GM12878 (cell line): ENCODE data around the gene TP53I3. TPM values are rescaled to one million over a fixed set of nuclear protein-coding genes. Genes with fewer than 3 reads are reported as not detected.

Experiments
- ATAC-seq: fragments of 200-7000 bp; cut with Tn5 transposase; 3 replicates; pipeline ENCODE4 v1.9.1; 2020; ENCODE audit warnings: mild to moderate bottlenecking, moderate library complexity
- BruUV-seq: library from RNA; stranded (reverse); fragments of 400-500 nt; replicated peaks from 2 replicates; lab custom pipeline; 2021; lab: Mats Ljungman, UMichigan
- CTCF ChIA-PET: fragments of 300-600 bp; sonication (Branson Sonifier 250); formaldehyde crosslinking; extraction: SDS; loops from one replicate; lab custom pipeline; 2021; ENCODE audit warnings: inconsistent platforms; lab: Yijun Ruan, JAX
- POLR2A ChIA-PET: fragments of 350-600 bp; formaldehyde crosslinking; extraction: SDS; loops from one replicate; lab custom pipeline; 2021; ENCODE audit warnings: inconsistent platforms; lab: Charles Lee
- RAD21 ChIA-PET: fragments of 300-600 bp; sonication (Branson Sonifier 250); formaldehyde crosslinking; loops from one replicate; lab custom pipeline; 2023; ENCODE audit warnings: antibody characterized with exemption; ENCODE audit not compliant: unreplicated experiment; lab: Charles Lee
- SMC1A ChIA-PET: fragments of 300-600 bp; sonication (Branson Sonifier 250); formaldehyde crosslinking; loops from one replicate; lab custom pipeline; 2023; ENCODE audit not compliant: unreplicated experiment, uncharacterized antibody; lab: Charles Lee
- DNase-seq: peaks from one replicate; pipeline ENCODE4 v3.0.0-alpha.2; 2011; ENCODE audit warnings: low read depth, low spot score
- FAIRE-seq: peaks from 3 replicates; lab custom pipeline; 2011; peaks lifted over from hg19 to GRCh38; lab: Jason Lieb, UNC
- H2AFZ ChIP-seq: 2 replicates; pipeline ENCODE4 v1.6.0; 2011; ENCODE audit warnings: low read depth, low read length, control low read depth; ENCODE audit not compliant: control insufficient read depth
- H3K27ac ChIP-seq: 2 replicates; pipeline ENCODE4 v1.5.1; 2011; ENCODE audit warnings: control low read depth; ENCODE audit not compliant: control insufficient read depth, insufficient read depth
- H3K27me3 ChIP-seq, 2 experiments: replicated peaks in 1 of 2; 2 replicates each; pipeline versions ENCODE4 v1.6.0 to v1.6.1; 2011; ENCODE audit warnings: low read length in 1 of 2; ENCODE audit not compliant: control insufficient read depth in 2 of 2, insufficient read depth in 2 of 2
- H3K36me3 ChIP-seq, 2 experiments: 2 replicates each; pipeline ENCODE4 v1.5.1; 2011; ENCODE audit warnings: low read length in 1 of 2; ENCODE audit not compliant: control insufficient read depth in 2 of 2, insufficient read depth in 2 of 2
- H3K4me1 ChIP-seq: 2 replicates; pipeline ENCODE4 v1.6.1; 2011; ENCODE audit warnings: mild to moderate bottlenecking, low read length, moderate library complexity, mixed read lengths; ENCODE audit not compliant: control insufficient read depth, insufficient read depth
- H3K4me2 ChIP-seq: 2 replicates; pipeline ENCODE4 v1.6.0; 2011; ENCODE audit warnings: control low read depth; ENCODE audit not compliant: control insufficient read depth, insufficient read depth
- H3K4me3 ChIP-seq: fragments of 200-600 bp; sonication (generic); 2 replicates; pipeline ENCODE4 v1.5.1; 2016
- H3K79me2 ChIP-seq: 2 replicates; pipeline ENCODE4 v1.6.0; 2011; ENCODE audit warnings: low read length; ENCODE audit not compliant: control insufficient read depth, insufficient read depth
- H3K9ac ChIP-seq: 2 replicates; pipeline ENCODE4 v1.8.0; 2011; ENCODE audit warnings: low read length, control low read depth, mixed read lengths; ENCODE audit not compliant: control insufficient read depth, insufficient read depth
- H3K9me3 ChIP-seq: replicated peaks from 3 replicates; pipeline ENCODE4 v1.5.1; 2011; ENCODE audit warnings: mild to moderate bottlenecking, low read length; ENCODE audit not compliant: control insufficient read depth, insufficient read depth
- H4K20me1 ChIP-seq: 2 replicates; pipeline ENCODE4 v1.6.0; 2011; ENCODE audit not compliant: control insufficient read depth, insufficient read depth
- BMI1 ChIP-seq: fragments of 450-650 bp; IDR thresholded peaks from 2 replicates; pipeline ENCODE4 v1.6.1; 2016; ENCODE audit warnings: mild to moderate bottlenecking, moderate library complexity, borderline replicate concordance
- CBX3 ChIP-seq: fragments of 200-600 bp; sonication (generic); IDR thresholded peaks from 2 replicates; pipeline ENCODE4 v1.6.1; 2016; ENCODE audit warnings: low read depth, borderline replicate concordance
- CHD4 ChIP-seq: fragments of 200-600 bp; sonication (generic); IDR thresholded peaks from 2 replicates; pipeline ENCODE4 v1.6.1; 2016; ENCODE audit warnings: mild to moderate bottlenecking
- IKZF1 ChIP-seq: fragments of 450-650 bp; conservative IDR thresholded peaks from 2 replicates; pipeline ENCODE4 v1.6.1; 2017; ENCODE audit warnings: antibody characterized with exemption, mild to moderate bottlenecking
- NFXL1 ChIP-seq: fragments of 450-650 bp; IDR thresholded peaks from 2 replicates; pipeline ENCODE4 v1.6.1; 2017; ENCODE audit warnings: antibody characterized with exemption, mild to moderate bottlenecking, borderline replicate concordance
- RBBP5 ChIP-seq: fragments of 200-600 bp; sonication (generic); conservative IDR thresholded peaks from 2 replicates; pipeline ENCODE4 v1.6.1; 2016
- SPI1 ChIP-seq: IDR thresholded peaks from 2 replicates; pipeline ENCODE4 v1.6.1; 2011; ENCODE audit warnings: low read depth, mild to moderate bottlenecking, low read length, moderate library complexity, borderline replicate concordance; ENCODE audit not compliant: insufficient read depth
- TBL1XR1 ChIP-seq: IDR thresholded peaks from 2 replicates; pipeline ENCODE4 v1.6.1; 2012; ENCODE audit warnings: low read depth, low read length, improper control_type of control experiment
- TCF3 ChIP-seq: IDR thresholded peaks from 2 replicates; pipeline ENCODE4 v1.6.1; 2012; ENCODE audit warnings: low read depth, mild to moderate bottlenecking, low read length, borderline replicate concordance; ENCODE audit not compliant: insufficient read depth
- ZNF24 ChIP-seq: fragments of 450-650 bp; IDR thresholded peaks from 2 replicates; pipeline ENCODE4 v1.6.1; 2017; ENCODE audit warnings: antibody characterized with exemption, mild to moderate bottlenecking
- WGBS: methylation state at CpG from one replicate; pipeline ENCODE4 v1.1.6; 2016; ENCODE audit warnings: low lambda C conversion rate; ENCODE audit not compliant: insufficient replicate concordance, insufficient coverage; ENCODE audit errors: missing lambda C conversion rate; 5-methylcytosine and 5-hydroxymethylcytosine counted together
- in situ Hi-C: fragments of 300-500 bp; cut with MboI; formaldehyde crosslinking; loops from 9 replicates; pipeline ENCODE4 v1.14.3; 2018; ENCODE audit warnings: mixed read lengths
- intact Hi-C: fragments of 100-400 bp; cut with micrococcal nuclease; formaldehyde crosslinking; loops from one replicate; pipeline ENCODE4 v1.14.2; 2022; ENCODE audit not compliant: unreplicated experiment
- polyA plus RNA-seq, 11 experiments: library from polyadenylated mRNA; depleted of rRNA in 4 of 11; unstranded in 6 of 11; stranded (reverse) in 5 of 11; fragments of >200 nt; fragmentation: Nextera tagmentation in 4 of 11; fragmentation: Illumina TruSeq in 1 of 11; extraction: Ambion mirVana in 4 of 11; extraction: Trizol in 1 of 11; gene quantifications; 1 replicate in 1 of 11; 2 replicates in 10 of 11; pipeline versions ENCODE4 v1.2.1 to v1.2.3, GENCODE V29; 2011 to 2016; ENCODE audit warnings: inconsistent platforms in 2 of 11, missing spikeins in 2 of 11, low read depth in 1 of 11
- total RNA-seq, 4 experiments: library from RNA; depleted of rRNA in 3 of 4; stranded (reverse); fragments of >200 nt in 3 of 4; fragmentation: Illumina TruSeq in 1 of 4; extraction: Trizol in 1 of 4; gene quantifications; 2 replicates each; pipeline versions ENCODE4 v1.2.1 to v1.2.3, GENCODE V29; 2013 to 2021
- TF ChIP-seq, protein P1 (sequence below): fragments of 450-650 bp; IDR thresholded peaks from 2 replicates; pipeline ENCODE4 v1.6.1; 2016; ENCODE audit warnings: mild to moderate bottlenecking, moderate library complexity, borderline replicate concordance
- TF ChIP-seq, protein P2 (sequence below): fragments of 450-650 bp; formaldehyde crosslinking; IDR thresholded peaks from 2 replicates; pipeline ENCODE4 v1.5.0; 2022; ENCODE audit warnings: mild to moderate bottlenecking, missing genetic modification characterization

Gene TP53I3
- total and polyA plus RNA-seq, 10 of the 15 experiments (the other 5 are each of a cell fraction or from before 2014, with no cell fraction given): 1.4 to 57.4 (median 11.6) TPM

DNA sequence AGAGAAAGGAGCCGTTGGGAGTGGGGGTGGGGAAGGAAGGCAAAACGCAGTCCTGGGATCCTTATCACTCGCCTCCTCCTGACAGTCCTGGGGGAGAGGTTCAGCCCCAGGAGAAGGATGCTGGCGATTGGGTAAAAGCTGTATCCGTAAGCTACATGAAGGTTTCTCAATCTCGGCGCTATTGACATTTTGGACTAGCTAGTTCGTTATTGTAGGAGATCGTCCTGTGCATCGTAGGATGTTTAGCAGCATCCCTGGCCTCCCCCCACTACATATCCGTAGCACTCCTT, 511 bp upstream of the TP53I3 start:
- POLR2A ChIA-PET: interaction anchor here (1.5 to 3.3 kb wide), 3 partner anchors 9 to 38 kb away, joined by 3 to 14 read pairs (median 4); partner anchors contain the start of genes FAM228B, PFN4, SF3B6 and WDCP
- peak overlapping the region; percentile 70 for H3K4me3 ChIP-seq
- DNase-seq: no peak

More for the DNA sequence above, 511 bp upstream of the TP53I3 start:
- H3K27ac ChIP-seq: peak overlapping the region; percentile 87
- WGBS: 68% methylated on average over 11 of the region's 11 CpGs
- ChIA-PET RAD21 (interaction anchor here (0.5 to 3.8 kb wide), 8 partner anchors 9 to 260 kb away, joined by 4 to 98 read pairs (median 8); partner anchors contain the start of genes ATAD2B, SF3B6 and WDCP), SMC1A (interaction anchor here (1.0 to 3.4 kb wide), 10 partner anchors 38 to 271 kb away, joined by 3 to 44 read pairs (median 6); partner anchors contain the start of genes ATAD2B, FAM228B, PFN4 and WDCP), CTCF (interaction anchor here (0.8 to 5.2 kb wide), 23 partner anchors 9 to 305 kb away, joined by 3 to 105 read pairs (median 6); partner anchors contain the start of genes ATAD2B, FAM228B and SF3B6)
- H2AFZ ChIP-seq: peak overlapping the region; percentile 98
- in situ Hi-C loops: loop anchor here (5.0 kb wide), 1 partner anchor 258 kb away; no protein-coding TSS in a partner anchor
- peaks cover 12% of the 10 kb centered on the region for H3K4me1 ChIP-seq
- peak overlapping the region; percentile 95 for H3K4me2 ChIP-seq
- no peaks in the 10 kb centered on the region for H3K9me3 ChIP-seq
- intact Hi-C loops: loop anchor here (2.0 kb wide), 2 partner anchors 64 to 158 kb away; partner anchors contain the start of gene ATAD2B
- peak overlapping the region; percentile 89 for H3K9ac ChIP-seq
- H3K79me2 ChIP-seq: no peaks in the 10 kb centered on the region
- no peaks in the 10 kb centered on the region for H3K27me3 ChIP-seq
- no peaks in the 10 kb centered on the region for H4K20me1 ChIP-seq
- no TSS peak for BruUV-seq
- peak; percentile 71 for FAIRE-seq
- no peak for ATAC-seq
- no peaks in the 10 kb centered on the region; a peak in 2 of 4 replicates for H3K36me3 ChIP-seq
- TF ChIP-seq CBX3 (no peak), BMI1 (no peak), TBL1XR1 (no peak), CHD4 (no peak), SPI1 (no peak), ZNF24 (no peak), NFXL1 (no peak), RBBP5 (no peak), TCF3 (no peak), IKZF1 (no peak)
- TF ChIP-seq, protein P1, sequence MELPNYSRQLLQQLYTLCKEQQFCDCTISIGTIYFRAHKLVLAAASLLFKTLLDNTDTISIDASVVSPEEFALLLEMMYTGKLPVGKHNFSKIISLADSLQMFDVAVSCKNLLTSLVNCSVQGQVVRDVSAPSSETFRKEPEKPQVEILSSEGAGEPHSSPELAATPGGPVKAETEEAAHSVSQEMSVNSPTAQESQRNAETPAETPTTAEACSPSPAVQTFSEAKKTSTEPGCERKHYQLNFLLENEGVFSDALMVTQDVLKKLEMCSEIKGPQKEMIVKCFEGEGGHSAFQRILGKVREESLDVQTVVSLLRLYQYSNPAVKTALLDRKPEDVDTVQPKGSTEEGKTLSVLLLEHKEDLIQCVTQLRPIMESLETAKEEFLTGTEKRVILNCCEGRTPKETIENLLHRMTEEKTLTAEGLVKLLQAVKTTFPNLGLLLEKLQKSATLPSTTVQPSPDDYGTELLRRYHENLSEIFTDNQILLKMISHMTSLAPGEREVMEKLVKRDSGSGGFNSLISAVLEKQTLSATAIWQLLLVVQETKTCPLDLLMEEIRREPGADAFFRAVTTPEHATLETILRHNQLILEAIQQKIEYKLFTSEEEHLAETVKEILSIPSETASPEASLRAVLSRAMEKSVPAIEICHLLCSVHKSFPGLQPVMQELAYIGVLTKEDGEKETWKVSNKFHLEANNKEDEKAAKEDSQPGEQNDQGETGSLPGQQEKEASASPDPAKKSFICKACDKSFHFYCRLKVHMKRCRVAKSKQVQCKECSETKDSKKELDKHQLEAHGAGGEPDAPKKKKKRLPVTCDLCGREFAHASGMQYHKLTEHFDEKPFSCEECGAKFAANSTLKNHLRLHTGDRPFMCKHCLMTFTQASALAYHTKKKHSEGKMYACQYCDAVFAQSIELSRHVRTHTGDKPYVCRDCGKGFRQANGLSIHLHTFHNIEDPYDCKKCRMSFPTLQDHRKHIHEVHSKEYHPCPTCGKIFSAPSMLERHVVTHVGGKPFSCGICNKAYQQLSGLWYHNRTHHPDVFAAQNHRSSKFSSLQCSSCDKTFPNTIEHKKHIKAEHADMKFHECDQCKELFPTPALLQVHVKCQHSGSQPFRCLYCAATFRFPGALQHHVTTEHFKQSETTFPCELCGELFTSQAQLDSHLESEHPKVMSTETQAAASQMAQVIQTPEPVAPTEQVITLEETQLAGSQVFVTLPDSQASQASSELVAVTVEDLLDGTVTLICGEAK: no peak
- TF ChIP-seq, protein P2, sequence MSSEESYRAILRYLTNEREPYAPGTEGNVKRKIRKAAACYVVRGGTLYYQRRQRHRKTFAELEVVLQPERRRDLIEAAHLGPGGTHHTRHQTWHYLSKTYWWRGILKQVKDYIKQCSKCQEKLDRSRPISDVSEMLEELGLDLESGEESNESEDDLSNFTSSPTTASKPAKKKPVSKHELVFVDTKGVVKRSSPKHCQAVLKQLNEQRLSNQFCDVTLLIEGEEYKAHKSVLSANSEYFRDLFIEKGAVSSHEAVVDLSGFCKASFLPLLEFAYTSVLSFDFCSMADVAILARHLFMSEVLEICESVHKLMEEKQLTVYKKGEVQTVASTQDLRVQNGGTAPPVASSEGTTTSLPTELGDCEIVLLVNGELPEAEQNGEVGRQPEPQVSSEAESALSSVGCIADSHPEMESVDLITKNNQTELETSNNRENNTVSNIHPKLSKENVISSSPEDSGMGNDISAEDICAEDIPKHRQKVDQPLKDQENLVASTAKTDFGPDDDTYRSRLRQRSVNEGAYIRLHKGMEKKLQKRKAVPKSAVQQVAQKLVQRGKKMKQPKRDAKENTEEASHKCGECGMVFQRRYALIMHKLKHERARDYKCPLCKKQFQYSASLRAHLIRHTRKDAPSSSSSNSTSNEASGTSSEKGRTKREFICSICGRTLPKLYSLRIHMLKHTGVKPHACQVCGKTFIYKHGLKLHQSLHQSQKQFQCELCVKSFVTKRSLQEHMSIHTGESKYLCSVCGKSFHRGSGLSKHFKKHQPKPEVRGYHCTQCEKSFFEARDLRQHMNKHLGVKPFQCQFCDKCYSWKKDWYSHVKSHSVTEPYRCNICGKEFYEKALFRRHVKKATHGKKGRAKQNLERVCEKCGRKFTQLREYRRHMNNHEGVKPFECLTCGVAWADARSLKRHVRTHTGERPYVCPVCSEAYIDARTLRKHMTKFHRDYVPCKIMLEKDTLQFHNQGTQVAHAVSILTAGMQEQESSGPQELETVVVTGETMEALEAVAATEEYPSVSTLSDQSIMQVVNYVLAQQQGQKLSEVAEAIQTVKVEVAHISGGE (CRISPR knock-in tag): no peak
- TF ChIP-seq, all 136 proteins: peak for 0
